Endothelial cell of hepatic sinusoid (primary cell): Measurements from ENCODE around the gene HOXB4.

Source experiments
- in situ Hi-C: cut with HindIII; loops from 2 replicates; pipeline ENCODE4 v1.10.0; 2017; ENCODE audit warnings: low sequenced_read_pairs

HOXB4 gene

GRCh38 chr17:48590607-48591161 is 12.5 kb upstream of the HOXB4 start:
- in situ Hi-C loops = no loop called here

- in situ Hi-C loops = no loop called here
Observed at GRCh38 chr17:48589831-48590606, 11.9 kb upstream of the HOXB4 start, which contains the start of gene HOXB3. Gene HOXB3, minus strand, starts transcription at chr17:48590241. Its CDS starts 37,767 bp downstream, at chr17:48552474.

GRCh38 chr17:48589060-48589830 is 11.1 kb upstream of the HOXB4 start:
- in situ Hi-C loops = no loop called here

- in situ Hi-C loops = no loop called here
Observed at GRCh38 chr17:48588528-48588927, 10.4 kb upstream of the HOXB4 start.

GRCh38 chr17:48588074-48588415 is 9.9 kb upstream of the HOXB4 start:
- in situ Hi-C loops = no loop called here

- in situ Hi-C loops = no loop called here
Observed at GRCh38 chr17:48587276-48588073, 9.3 kb upstream of the HOXB4 start.

GRCh38 chr17:48586355-48587258 is 8.5 kb upstream of the HOXB4 start:
- in situ Hi-C loops = no loop called here

- in situ Hi-C loops = no loop called here
Observed at GRCh38 chr17:48584223-48584741, 6.1 kb upstream of the HOXB4 start.

- in situ Hi-C loops = no loop called here
Observed at GRCh38 chr17:48583708-48584222, 5.6 kb upstream of the HOXB4 start.

GRCh38 chr17:48582750-48583069 is 4.6 kb upstream of the HOXB4 start:
- in situ Hi-C loops = no loop called here

- in situ Hi-C loops = no loop called here
Observed at GRCh38 chr17:48579760-48580554, 1.8 kb upstream of the HOXB4 start.

- in situ Hi-C loops = no loop called here
Observed at GRCh38 chr17:48579471-48579759, 1.3 kb upstream of the HOXB4 start.

- in situ Hi-C loops = no loop called here
Observed at GRCh38 chr17:48578616-48579470, 693 bp upstream of the HOXB4 start.

GRCh38 chr17:48577330-48577945 is 712 bp downstream of the HOXB4 start:
- in situ Hi-C loops = no loop called here

- in situ Hi-C loops = no loop called here
Observed at GRCh38 chr17:48576479-48577309, 1.5 kb downstream of the HOXB4 start.

- in situ Hi-C loops = no loop called here
Observed at GRCh38 chr17:48575673-48576478, 2.3 kb downstream of the HOXB4 start.
